Measurements from ENCODE around the gene PPP1R16B.

Gene PPP1R16B

GRCh38 chr20:38804221-38804620, 1.3 kb upstream of the PPP1R16B start:
- DNase-seq (ENCODE audit: low read depth): no peak
- TF ChIP-seq CTCF (IDR thresholded peaks at IDR 0.05; ENCODE audit: insufficient read depth, low read depth, low read length, missing control alignments): no peak
- no peak overlapping the region for H3K4me3 ChIP-seq (ENCODE audit: low read length)

- H3K4me3 ChIP-seq (ENCODE audit: low read length): no peak overlapping the region
These were observed 605 bp upstream of the PPP1R16B start for GRCh38 chr20:38804682-38805501.

GRCh38 chr20:38805958-38806854, 709 bp downstream of the PPP1R16B start:
- TF ChIP-seq CTCF (IDR thresholded peaks at IDR 0.05; ENCODE audit: insufficient read depth, low read depth, low read length, missing control alignments): no peak
- no peak for DNase-seq (ENCODE audit: low read depth)

More at GRCh38 chr20:38804682-38805501, 605 bp upstream of the PPP1R16B start:
- no peak for DNase-seq (ENCODE audit: low read depth)
- TF ChIP-seq CTCF (IDR thresholded peaks at IDR 0.05; ENCODE audit: insufficient read depth, low read depth, low read length, missing control alignments): no peak

GRCh38 chr20:38806855-38807655, 1.6 kb downstream of the PPP1R16B start:
- no peak for DNase-seq (ENCODE audit: low read depth)
- no peak overlapping the region for H3K4me3 ChIP-seq (ENCODE audit: low read length)
- no peak for TF ChIP-seq CTCF (IDR thresholded peaks at IDR 0.05; ENCODE audit: insufficient read depth, low read depth, low read length, missing control alignments)

More at GRCh38 chr20:38805958-38806854, 709 bp downstream of the PPP1R16B start:
- H3K4me3 ChIP-seq (ENCODE audit: low read length): peak overlapping the region; percentile 16

GRCh38 chr20:38809942-38810341, 4.4 kb downstream of the PPP1R16B start:
- no peak overlapping the region for H3K4me3 ChIP-seq (ENCODE audit: low read length)
- DNase-seq (ENCODE audit: low read depth): no peak
- TF ChIP-seq CTCF (IDR thresholded peaks at IDR 0.05; ENCODE audit: insufficient read depth, low read depth, low read length, missing control alignments): no peak

GRCh38 chr20:38810926-38811630, 5.6 kb downstream of the PPP1R16B start:
- H3K4me3 ChIP-seq (ENCODE audit: low read length): no peak overlapping the region
- TF ChIP-seq CTCF (IDR thresholded peaks at IDR 0.05; ENCODE audit: insufficient read depth, low read depth, low read length, missing control alignments): no peak
- no peak for DNase-seq (ENCODE audit: low read depth)

Measured in epithelial cell of esophagus (primary cell).